Endothelial cell of umbilical vein (primary cell): Measurements from ENCODE around the gene PTGES3L. TPM values are rescaled to one million over a fixed set of nuclear protein-coding genes. Genes with fewer than 3 reads are reported as not detected.
A peak's percentile ranks its signal among the peaks of the same experiment; 100 is the strongest.

ENCODE experiments used
- Bru-seq: library from RNA; stranded (reverse); fragments of 400-500 nt; gene quantifications from one replicate; lab custom pipeline; 2021; lab: Mats Ljungman, UMichigan
- BruChase-seq, 2 experiments: library from RNA; stranded (reverse); fragments of 400-500 nt; gene quantifications; one replicate each; lab custom pipeline; 2021; lab: Mats Ljungman, UMichigan
- BruUV-seq: library from RNA; stranded (reverse); fragments of 400-500 nt; replicated peaks from 2 replicates; lab custom pipeline; 2021; lab: Mats Ljungman, UMichigan
- CTCF ChIA-PET: fragments of 300-600, 350-600 bp; sonication (Branson Sonifier 250); formaldehyde crosslinking; loops from one replicate; lab custom pipeline; 2021; ENCODE audit warnings: antibody characterized with exemption, inconsistent platforms; lab: Charles Lee
- POLR2A ChIA-PET: fragments of 300-600, 350-600 bp; sonication (Branson Sonifier 250); formaldehyde crosslinking; loops from one replicate; lab custom pipeline; 2021; ENCODE audit warnings: antibody characterized with exemption, inconsistent platforms; lab: Charles Lee
- DNase-seq: peaks from one replicate; pipeline ENCODE4 v3.0.0-alpha.2; 2011; ENCODE audit warnings: low read depth, low spot score
- FAIRE-seq: peaks from 2 replicates; lab custom pipeline; 2011; peaks lifted over from hg19 to GRCh38; lab: Jason Lieb, UNC
- H2AFZ ChIP-seq: 2 replicates; pipeline ENCODE4 v1.6.0; 2012; ENCODE audit warnings: low read depth, low read length, control low read depth, inconsistent platforms
- H3K27ac ChIP-seq: 2 replicates; pipeline ENCODE4 v1.5.1; 2011; ENCODE audit warnings: low read depth, mild to moderate bottlenecking, control low read depth, low read length, moderate library complexity; ENCODE audit not compliant: insufficient read depth
- H3K27me3 ChIP-seq, 2 experiments: 2 replicates each; pipeline versions ENCODE4 v1.6.0 to v1.6.1; 2011; ENCODE audit warnings: low read length in 2 of 2, mixed read lengths in 1 of 2; ENCODE audit not compliant: control insufficient read depth in 2 of 2, insufficient read depth in 2 of 2
- H3K36me3 ChIP-seq, 2 experiments: 2 replicates in 1 of 2; 3 replicates in 1 of 2; pipeline ENCODE4 v1.5.1; 2011; ENCODE audit warnings: low read length in 2 of 2, mild to moderate bottlenecking in 1 of 2, moderate library complexity in 1 of 2; ENCODE audit not compliant: control insufficient read depth in 2 of 2, insufficient read depth in 2 of 2; ENCODE audit errors: extremely low read depth in 1 of 2
- H3K4me1 ChIP-seq: 3 replicates; pipeline ENCODE4 v1.5.1; 2011; ENCODE audit warnings: mild to moderate bottlenecking, low read length; ENCODE audit not compliant: control insufficient read depth, insufficient read depth; ENCODE audit errors: extremely low read depth
- H3K4me2 ChIP-seq: 2 replicates; pipeline ENCODE4 v1.6.1; 2011; ENCODE audit warnings: low read length, control low read depth, mixed read lengths; ENCODE audit not compliant: insufficient read depth
- H3K4me3 ChIP-seq, 3 experiments: fragments of 200-600 bp in 1 of 3; sonication (generic), shearing (Covaris generic) in 1 of 3; replicated peaks in 1 of 3; 2 replicates each; pipeline ENCODE4 v1.5.1; 2011 to 2016; ENCODE audit warnings: control low read depth in 3 of 3, low read length in 3 of 3, mild to moderate bottlenecking in 2 of 3, inconsistent platforms in 1 of 3, low read depth in 1 of 3, moderate library complexity in 1 of 3; ENCODE audit not compliant: insufficient read depth in 1 of 3
- H3K79me2 ChIP-seq: 2 replicates; pipeline ENCODE4 v1.6.0; 2012; ENCODE audit warnings: low read length, inconsistent platforms; ENCODE audit not compliant: control insufficient read depth, insufficient read depth
- H3K9ac ChIP-seq: replicated peaks from 2 replicates; pipeline ENCODE3; 2011; ENCODE audit warnings: low read length, control low read depth; ENCODE audit not compliant: insufficient read depth; ENCODE audit errors: extremely low read depth
- H3K9me1 ChIP-seq: replicated peaks from 3 replicates; pipeline ENCODE4 v1.6.0; 2011; ENCODE audit warnings: mild to moderate bottlenecking, low read length; ENCODE audit not compliant: control insufficient read depth, insufficient read depth; ENCODE audit errors: extremely low read depth
- H3K9me3 ChIP-seq: replicated peaks from 2 replicates; pipeline ENCODE4 v1.5.1; 2012; ENCODE audit warnings: low read length, inconsistent platforms; ENCODE audit not compliant: control insufficient read depth, insufficient read depth
- H4K20me1 ChIP-seq: replicated peaks from 2 replicates; pipeline ENCODE3; 2011; ENCODE audit warnings: mild to moderate bottlenecking, low read length; ENCODE audit not compliant: control insufficient read depth, insufficient read depth; ENCODE audit errors: extremely low read depth
- EZH2 ChIP-seq: IDR thresholded peaks from 2 replicates; pipeline ENCODE4 v1.6.1; 2012; ENCODE audit warnings: borderline replicate concordance, low read depth, mild to moderate bottlenecking, moderate library complexity, low read length, inconsistent platforms; ENCODE audit not compliant: severe bottlenecking
- FOS ChIP-seq: IDR thresholded peaks from 2 replicates; pipeline ENCODE4 v1.6.1; 2011; ENCODE audit warnings: mild to moderate bottlenecking, low read length, moderate library complexity, borderline replicate concordance; ENCODE audit not compliant: insufficient read depth
- GATA2 ChIP-seq: IDR thresholded peaks from 2 replicates; pipeline ENCODE4 v1.7.0; 2011; ENCODE audit warnings: low read depth, mild to moderate bottlenecking, moderate library complexity, mixed read lengths, low read length; ENCODE audit not compliant: insufficient read length, insufficient read depth
- JUN ChIP-seq: IDR thresholded peaks from 2 replicates; pipeline ENCODE4 v1.6.1; 2011; ENCODE audit warnings: borderline replicate concordance, low read depth; ENCODE audit not compliant: insufficient read length, insufficient read depth
- MYC ChIP-seq: IDR thresholded peaks from one replicate; pipeline ENCODE4 v1.6.1; 2011; ENCODE audit warnings: mild to moderate bottlenecking, low read depth, low read length
- POLR2A ChIP-seq: IDR thresholded peaks from 2 replicates; pipeline ENCODE4 v1.6.1; 2012; ENCODE audit warnings: low read depth, mild to moderate bottlenecking, control low read depth, low read length
- POLR2AphosphoS5 ChIP-seq: IDR thresholded peaks from 2 replicates; pipeline ENCODE4 v1.6.1; 2012; ENCODE audit warnings: low read depth, mild to moderate bottlenecking, control low read depth, low read length, moderate library complexity; ENCODE audit not compliant: insufficient read depth
- dilution Hi-C: fragments of 300-500 bp; cut with MboI; formaldehyde crosslinking; loops from one replicate; pipeline ENCODE4 v1.15.0; 2019; ENCODE audit warnings: low sequenced_read_pairs; ENCODE audit not compliant: extremely low pct_ligation_motif_present
- intact Hi-C: fragments of 100-400 bp; cut with micrococcal nuclease; formaldehyde crosslinking; loops from one replicate; pipeline ENCODE4 v1.10.0; 2022
- long read RNA-seq: library from polyadenylated mRNA; stranded (forward); transcript quantifications from one replicate; pipeline ENCODE4 v2.0.0, GENCODE V29; 2021
- polyA minus RNA-seq, 3 experiments: library from RNA; depleted of rRNA, polyadenylated mRNA; stranded (reverse); fragments of >200 nt; gene quantifications; 1 replicate in 1 of 3; 2 replicates in 2 of 3; pipeline ENCODE4 v1.2.3, GENCODE V29; 2011
- polyA plus RNA-seq, 4 experiments: library from polyadenylated mRNA; depleted of rRNA in 3 of 4; stranded (reverse) in 3 of 4; unstranded in 1 of 4; fragments of >200 nt; gene quantifications; 2 replicates each; pipeline versions ENCODE4 v1.2.1 to v1.2.3, GENCODE V29; 2011 to 2012; ENCODE audit warnings: missing spikeins in 1 of 4
- total RNA-seq: library from RNA; stranded (reverse); gene quantifications from 2 replicates; pipeline ENCODE4 v1.2.3, GENCODE V29; 2021
- TF ChIP-seq, protein P1 (sequence below), 2 donors: IDR thresholded peaks; 1 replicate in 1 of 2; 2 replicates in 1 of 2; pipeline ENCODE4 v1.5.1; 2011; ENCODE audit warnings: low read length in 2 of 2, mild to moderate bottlenecking in 2 of 2, moderate library complexity in 2 of 2, control low read depth in 1 of 2, inconsistent platforms in 1 of 2, low read depth in 1 of 2; ENCODE audit not compliant: insufficient read depth in 1 of 2; ENCODE audit errors: extremely low read depth in 1 of 2
- TF ChIP-seq, protein P2 (sequence below): IDR thresholded peaks from 2 replicates; pipeline ENCODE4 v1.6.1; 2011; ENCODE audit not compliant: insufficient read depth, insufficient read length

PTGES3L gene
- total RNA-seq (not detected in 2 replicates), polyA plus RNA-seq (0.23 and 0.45 TPM in 2 replicates), polyA minus RNA-seq (0.15 and 1.2 TPM in 2 replicates), Bru-seq, nascent RNA (percentile 22 among the genes with signal in this experiment), BruChase-seq, experiment 1, labeled RNA remaining after a 6-hour chase (not detected), BruChase-seq, experiment 2, labeled RNA remaining after a 2-hour chase (percentile 34 among the genes with signal in this experiment)
- 0.19 and 0.20 TPM in 2 replicates for polyA plus RNA-seq (2011; cell fraction: cytosol; rRNA removed)
- polyA plus RNA-seq (2011; cell fraction: nucleus; rRNA removed) = 0.67 and 0.78 TPM in 2 replicates
- polyA plus RNA-seq (2012) = 0.17 TPM in 1 of 2 replicates, not detected in the other
- polyA minus RNA-seq (2011; cell fraction: cytosol; rRNA and poly(A)+ RNA removed) = 1.9 TPM
- 0.53 and 1.4 TPM in 2 replicates for polyA minus RNA-seq (2011; cell fraction: nucleus; rRNA and poly(A)+ RNA removed)
- long read RNA-seq, partial matches to known transcripts = 0 of 1 reads
- long read RNA-seq, other reads (novel, unspliced or antisense) = 0 of 1 reads

DNA sequence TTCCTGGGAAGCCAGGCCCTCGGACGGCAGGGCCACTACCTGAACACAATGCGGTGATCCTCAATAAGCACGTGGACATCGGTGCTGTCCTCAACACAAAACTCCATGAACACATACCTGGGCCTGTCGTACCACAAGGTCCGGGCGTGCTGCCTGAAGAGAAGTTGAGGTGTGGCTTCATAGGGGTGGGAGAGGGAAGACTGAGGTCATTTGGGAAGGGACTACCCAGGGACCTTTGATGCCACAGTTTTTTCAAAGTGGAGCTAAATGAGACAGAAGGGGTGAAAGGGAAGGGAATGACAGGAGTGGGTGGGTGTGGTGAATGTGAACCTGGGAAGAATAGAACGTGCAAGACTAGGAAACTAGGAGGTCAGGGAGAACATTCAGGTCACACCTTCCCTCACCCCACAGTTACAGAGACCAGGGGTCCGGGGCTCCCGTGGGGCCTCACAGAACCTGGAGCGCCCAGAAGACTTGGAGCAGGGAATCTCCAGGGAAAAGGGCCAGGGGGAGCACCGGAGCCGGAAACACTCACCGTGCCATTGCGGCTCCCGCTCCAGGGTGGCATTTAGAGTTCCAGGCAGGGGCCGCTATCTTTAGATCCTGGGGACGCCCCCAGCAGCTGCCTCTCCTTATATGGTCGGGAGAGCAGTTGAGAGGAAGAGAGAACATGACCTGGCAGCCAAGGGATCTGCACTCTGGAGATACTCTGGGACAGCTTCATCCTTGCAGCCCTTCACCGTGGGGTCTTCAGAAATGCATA, at the start of gene PTGES3L:
PTGES3L (minus strand) TSS at position 570 of the 763 bp plus-strand sequence; CDS start at position 543, 27 bp downstream.
- Histone ChIP-seq H2AFZ (peak within 1 kb of the TSS; percentile 70), H3K79me2 (peaks cover 11% of the 10 kb centered on the region), H3K36me3 (no peaks in the 10 kb centered on the region), H3K27me3 (no peaks in the 10 kb centered on the region), H3K27ac (peak within 1 kb of the TSS; percentile 1), H3K9me1 (no peaks in the 10 kb centered on the region), H3K4me3 (peak within 1 kb of the TSS; percentile 10 to 88 (median 11)), H3K9me3 (no peaks in the 10 kb centered on the region), H3K4me1 (peaks cover 17% of the 10 kb centered on the region), H3K4me2 (peak within 1 kb of the TSS; percentile 59), H4K20me1 (no peaks in the 10 kb centered on the region), H3K9ac (peak within 1 kb of the TSS; percentile 42)
- intact Hi-C loops (loop anchor here (1.0 to 2.0 kb wide), 2 partner anchors 15 to 19 kb away; partner anchors contain the start of genes AARSD1 and RPL27), dilution Hi-C loops (no loop called here)
- no TSS peak for BruUV-seq
- DNase-seq = no peak
- TF ChIP-seq MYC (no peak), JUN (no peak), POLR2A (no peak), FOS (no peak), POLR2AphosphoS5 (no peak), GATA2 (no peak), EZH2 (no peak)
- TF ChIP-seq, protein P1, sequence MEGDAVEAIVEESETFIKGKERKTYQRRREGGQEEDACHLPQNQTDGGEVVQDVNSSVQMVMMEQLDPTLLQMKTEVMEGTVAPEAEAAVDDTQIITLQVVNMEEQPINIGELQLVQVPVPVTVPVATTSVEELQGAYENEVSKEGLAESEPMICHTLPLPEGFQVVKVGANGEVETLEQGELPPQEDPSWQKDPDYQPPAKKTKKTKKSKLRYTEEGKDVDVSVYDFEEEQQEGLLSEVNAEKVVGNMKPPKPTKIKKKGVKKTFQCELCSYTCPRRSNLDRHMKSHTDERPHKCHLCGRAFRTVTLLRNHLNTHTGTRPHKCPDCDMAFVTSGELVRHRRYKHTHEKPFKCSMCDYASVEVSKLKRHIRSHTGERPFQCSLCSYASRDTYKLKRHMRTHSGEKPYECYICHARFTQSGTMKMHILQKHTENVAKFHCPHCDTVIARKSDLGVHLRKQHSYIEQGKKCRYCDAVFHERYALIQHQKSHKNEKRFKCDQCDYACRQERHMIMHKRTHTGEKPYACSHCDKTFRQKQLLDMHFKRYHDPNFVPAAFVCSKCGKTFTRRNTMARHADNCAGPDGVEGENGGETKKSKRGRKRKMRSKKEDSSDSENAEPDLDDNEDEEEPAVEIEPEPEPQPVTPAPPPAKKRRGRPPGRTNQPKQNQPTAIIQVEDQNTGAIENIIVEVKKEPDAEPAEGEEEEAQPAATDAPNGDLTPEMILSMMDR (IDR thresholded peaks at IDR 0.05; ENCODE audit: extremely low read depth in 1 of 2, insufficient read depth in 1 of 2, low read depth in 1 of 2, low read length in 2 of 2) = no peak
- TF ChIP-seq, protein P2, sequence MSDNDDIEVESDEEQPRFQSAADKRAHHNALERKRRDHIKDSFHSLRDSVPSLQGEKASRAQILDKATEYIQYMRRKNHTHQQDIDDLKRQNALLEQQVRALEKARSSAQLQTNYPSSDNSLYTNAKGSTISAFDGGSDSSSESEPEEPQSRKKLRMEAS = no peak
- POLR2A ChIA-PET = no interaction called here
- FAIRE-seq = no peak
- CTCF ChIA-PET = interaction anchor here (2.2 kb wide), 1 partner anchor 18 kb away, joined by 15 read pairs; the partner anchor contains the start of gene RPL27
